ENCODE results near the gene SGIP1. TPM values are rescaled to one million over a fixed set of nuclear protein-coding genes. Genes with fewer than 3 reads are reported as not detected.
A peak's percentile ranks its signal among the peaks of the same experiment; 100 is the strongest.
"Not testable (repeated sequence)": the region's sequence is repeated elsewhere in the genome, so short reads cannot be mapped to it uniquely, and the experiment has no call there.

Gene SGIP1
- polyA plus RNA-seq, 4 donors = 10.3 to 17.9 (median 14.8) TPM

- DNase-seq (ENCODE audit: low read depth in 4 of 4, low spot score in 3 of 4) = no peak
These were observed 224.3 kb downstream of the SGIP1 start for GRCh38 chr1:66758241-66758755.

- DNase-seq (ENCODE audit: low read depth in 4 of 4, low spot score in 3 of 4) = no peak
These were observed 226.6 kb downstream of the SGIP1 start for GRCh38 chr1:66760506-66760905.

DNA sequence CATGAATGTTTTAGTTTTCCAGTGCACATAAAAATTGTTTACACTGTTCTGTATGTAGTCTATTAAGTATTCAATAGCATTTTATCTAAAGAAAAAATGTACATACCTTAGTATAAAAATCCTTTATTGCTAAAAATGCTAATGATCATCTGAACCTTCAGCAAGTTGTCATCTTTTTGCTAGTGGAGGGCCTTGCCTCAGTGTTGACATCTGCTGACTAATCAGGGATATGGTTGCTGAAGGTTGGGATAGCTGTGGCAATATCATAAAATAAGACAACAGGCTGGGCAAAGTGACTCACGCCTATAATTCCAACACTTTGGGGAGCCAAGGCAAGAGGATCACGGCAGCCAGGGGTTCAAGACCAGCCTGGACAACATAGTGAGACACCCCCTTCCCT is 227.3 kb downstream of the SGIP1 start:
- no peak for DNase-seq (ENCODE audit: low read depth in 4 of 4, low spot score in 3 of 4)

DNA sequence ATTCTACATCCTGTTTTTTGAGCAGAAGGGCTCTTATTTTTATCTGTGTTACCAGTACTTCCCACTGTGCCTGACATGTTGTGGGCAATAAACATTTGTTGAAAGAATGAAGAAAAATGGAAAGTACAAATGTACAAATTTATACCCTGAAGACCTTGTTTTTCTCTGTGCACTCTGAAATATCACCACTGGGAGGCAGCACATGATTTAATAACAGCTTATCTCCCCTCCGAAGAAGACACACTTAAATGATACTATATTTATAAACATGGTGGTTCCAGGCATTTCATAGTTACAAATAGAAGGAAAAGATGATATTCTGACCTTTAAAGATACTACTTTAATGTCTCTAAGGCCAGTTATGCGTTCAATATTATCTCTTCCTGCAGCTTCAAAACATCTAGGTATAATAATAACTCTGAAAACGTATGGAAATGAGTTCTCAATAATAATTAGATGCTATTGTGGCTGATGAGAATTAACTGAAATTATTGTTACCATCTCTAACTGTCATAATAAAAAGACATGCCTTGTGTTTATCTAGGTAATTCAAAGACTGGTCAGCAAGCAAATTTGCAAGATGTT is 231.1 kb downstream of the SGIP1 start:
- peak in 2 of 4 donors; percentile 21 to 22 for DNase-seq (ENCODE audit: low read depth in 4 of 4, low spot score in 3 of 4)

DNA sequence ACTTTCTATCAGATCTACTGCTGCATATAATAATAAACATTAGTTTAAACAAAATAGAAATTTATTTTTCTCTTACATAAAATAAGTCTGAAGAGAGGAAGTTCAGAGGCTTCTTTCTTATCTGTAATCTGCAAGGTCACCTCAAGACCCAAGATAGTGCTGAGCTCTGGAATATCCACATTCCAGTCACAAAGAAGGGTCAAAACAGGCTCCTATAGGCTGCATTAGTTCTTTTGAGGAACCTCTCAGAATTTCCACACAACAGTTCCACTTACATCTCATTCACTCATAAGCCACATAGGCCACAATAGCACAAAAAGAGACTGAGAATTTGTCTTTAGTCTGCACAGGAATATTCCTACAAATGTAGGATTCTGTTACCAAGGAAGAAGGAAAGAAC is 233.7 kb downstream of the SGIP1 start:
- DNase-seq (ENCODE audit: low read depth in 4 of 4, low spot score in 3 of 4) = no peak

DNA sequence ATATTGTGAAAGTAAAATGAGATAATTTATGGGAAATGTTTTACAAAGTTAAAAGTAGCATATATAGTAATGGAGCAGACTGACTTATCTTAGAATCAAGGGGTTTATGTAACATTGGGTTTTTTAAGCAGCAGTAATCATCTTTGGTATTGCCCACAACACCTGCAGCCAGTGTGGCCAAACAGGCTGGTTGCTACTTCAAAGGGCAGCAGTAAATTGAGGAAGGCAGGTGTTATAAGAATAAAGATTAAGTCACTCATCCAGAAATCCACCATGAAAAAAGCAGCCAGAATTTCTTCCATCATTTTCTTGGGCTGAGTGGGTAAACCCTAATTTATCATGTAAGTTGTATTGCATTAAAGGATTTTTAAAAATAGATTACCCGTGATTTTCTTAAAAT is 235.0 kb downstream of the SGIP1 start:
- no peak for DNase-seq (ENCODE audit: low read depth in 4 of 4, low spot score in 3 of 4)

GRCh38 chr1:66769512-66770229 is 235.7 kb downstream of the SGIP1 start:
- DNase-seq (ENCODE audit: low read depth in 4 of 4, low spot score in 3 of 4) = no peak

- DNase-seq (ENCODE audit: low read depth in 4 of 4, low spot score in 3 of 4) = no peak
These were observed 236.3 kb downstream of the SGIP1 start for GRCh38 chr1:66770240-66770639.

DNA sequence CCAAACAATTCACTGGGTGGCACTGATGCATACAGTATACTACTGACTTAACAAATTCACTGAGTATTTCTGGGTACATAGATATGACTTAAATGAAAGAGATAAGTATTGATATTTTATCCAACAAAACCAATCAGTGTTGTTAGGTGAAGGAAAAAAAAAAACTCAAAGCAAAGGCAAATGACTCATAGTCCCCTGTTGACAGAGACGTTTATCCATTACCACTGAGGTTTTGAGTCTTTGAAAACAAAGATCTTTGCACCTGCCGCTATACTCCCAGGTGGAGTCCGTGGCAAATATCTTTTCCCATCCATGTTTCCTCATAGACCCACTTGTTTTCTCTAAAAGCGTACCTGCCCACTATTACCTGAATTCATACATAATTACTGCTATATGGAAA is 236.7 kb downstream of the SGIP1 start:
- no peak for DNase-seq (ENCODE audit: low read depth in 4 of 4, low spot score in 3 of 4)

DNA sequence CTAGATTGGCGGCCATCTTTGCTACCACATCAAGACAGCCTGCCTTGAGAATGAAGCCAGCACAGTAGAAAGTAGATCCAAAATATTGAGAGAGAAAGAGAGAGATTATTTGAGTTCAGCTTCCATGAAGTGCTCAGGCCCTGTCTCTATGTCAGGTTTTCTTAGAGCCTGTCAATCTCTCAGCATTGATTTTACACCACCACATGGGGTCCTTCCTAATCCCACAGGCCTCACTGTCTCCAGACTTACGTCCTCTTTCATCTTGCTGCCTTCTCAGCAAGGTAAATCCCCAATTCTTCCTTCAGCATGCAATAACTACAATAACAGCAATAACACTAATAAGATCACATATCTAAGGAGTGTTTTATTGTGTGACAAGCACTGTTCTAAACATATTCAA is 239.3 kb downstream of the SGIP1 start:
- DNase-seq (ENCODE audit: low read depth in 4 of 4, low spot score in 3 of 4) = no peak

DNA sequence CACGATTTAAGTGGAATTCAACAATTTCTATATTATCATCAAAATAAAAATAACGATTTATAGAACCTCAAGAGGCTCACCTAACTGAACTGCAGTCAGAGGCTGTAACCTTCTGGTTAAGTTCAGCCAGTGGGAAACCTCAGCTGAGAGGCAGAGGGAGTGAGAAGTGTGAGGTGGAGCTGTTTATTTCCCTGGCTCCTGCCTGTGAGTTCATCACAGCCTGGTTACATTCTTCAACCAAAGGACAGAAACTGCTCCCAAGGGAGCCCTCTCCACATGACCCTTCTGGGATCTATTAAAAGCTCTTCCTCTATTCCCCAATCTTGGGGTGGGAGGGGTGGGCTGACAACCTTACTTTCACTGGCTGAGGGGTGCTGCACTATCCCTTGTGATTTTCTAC is 240.5 kb downstream of the SGIP1 start:
- DNase-seq (ENCODE audit: low read depth in 4 of 4, low spot score in 3 of 4) = no peak

DNA sequence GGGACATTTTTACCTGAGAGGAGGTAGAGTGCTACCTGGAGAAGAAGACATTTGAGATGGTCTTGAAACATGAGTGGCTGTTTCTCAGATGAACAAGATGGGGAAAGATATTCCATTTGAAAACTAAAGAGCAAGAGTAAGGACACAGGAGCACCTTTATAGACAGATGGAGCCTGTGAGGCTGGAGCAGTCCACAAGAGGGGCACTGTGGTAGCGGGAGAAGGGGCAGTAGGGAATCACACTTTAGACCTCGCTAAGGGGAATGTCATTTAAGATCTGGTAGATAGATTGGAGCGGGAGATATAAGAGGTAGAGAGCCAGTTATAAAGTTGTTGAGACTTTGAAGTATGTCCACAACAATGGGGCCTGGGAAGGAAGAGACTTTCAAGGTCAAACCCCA is 241.7 kb downstream of the SGIP1 start:
- DNase-seq (ENCODE audit: low read depth in 4 of 4, low spot score in 3 of 4) = no peak

GRCh38 chr1:66777831-66778230 is 243.9 kb downstream of the SGIP1 start:
- DNase-seq (ENCODE audit: low read depth in 4 of 4, low spot score in 3 of 4) = no peak

GRCh38 chr1:66778266-66778665 is 244.3 kb downstream of the SGIP1 start:
- peak in 1 of 4 donors; percentile 4 for DNase-seq (ENCODE audit: low read depth in 4 of 4, low spot score in 3 of 4)

GRCh38 chr1:66778969-66779368 is 245.0 kb downstream of the SGIP1 start:
- DNase-seq (ENCODE audit: low read depth in 4 of 4, low spot score in 3 of 4) = no peak

DNA sequence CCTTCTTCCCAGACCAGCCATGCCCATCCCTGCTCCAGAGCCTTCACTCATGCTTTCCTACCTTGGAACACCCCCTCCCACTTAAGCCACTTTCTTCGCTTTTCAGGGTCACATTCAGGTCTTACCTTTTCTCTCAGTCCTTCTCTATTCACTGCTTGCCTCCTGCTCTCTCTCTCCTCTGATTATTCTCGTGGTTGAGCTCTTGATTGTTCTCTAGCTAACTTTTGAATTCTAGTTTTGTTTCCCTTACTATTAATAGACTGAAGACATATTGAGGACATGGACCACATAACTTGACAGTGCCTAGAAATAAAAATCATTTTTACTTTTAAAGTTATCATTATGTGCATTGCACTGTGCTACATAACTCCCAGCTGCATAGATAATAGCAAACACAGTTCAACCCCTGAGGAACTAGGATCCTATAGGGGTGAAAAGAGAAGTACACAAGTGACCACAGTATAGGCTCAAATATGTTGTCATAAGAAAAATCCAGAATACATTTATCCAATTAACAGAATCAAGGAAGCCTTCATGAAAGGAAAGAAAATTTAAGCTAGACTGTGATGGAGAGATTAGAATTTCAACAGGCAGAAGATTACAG is 245.6 kb downstream of the SGIP1 start:
- DNase-seq (ENCODE audit: low read depth in 4 of 4, low spot score in 3 of 4) = no peak

GRCh38 chr1:66785800-66786199 is 251.8 kb downstream of the SGIP1 start:
- DNase-seq (ENCODE audit: low read depth in 4 of 4, low spot score in 3 of 4) = not testable (repeated sequence)

GRCh38 chr1:66787641-66788040 is 253.7 kb downstream of the SGIP1 start:
- no peak for DNase-seq (ENCODE audit: low read depth in 4 of 4, low spot score in 3 of 4)

DNA sequence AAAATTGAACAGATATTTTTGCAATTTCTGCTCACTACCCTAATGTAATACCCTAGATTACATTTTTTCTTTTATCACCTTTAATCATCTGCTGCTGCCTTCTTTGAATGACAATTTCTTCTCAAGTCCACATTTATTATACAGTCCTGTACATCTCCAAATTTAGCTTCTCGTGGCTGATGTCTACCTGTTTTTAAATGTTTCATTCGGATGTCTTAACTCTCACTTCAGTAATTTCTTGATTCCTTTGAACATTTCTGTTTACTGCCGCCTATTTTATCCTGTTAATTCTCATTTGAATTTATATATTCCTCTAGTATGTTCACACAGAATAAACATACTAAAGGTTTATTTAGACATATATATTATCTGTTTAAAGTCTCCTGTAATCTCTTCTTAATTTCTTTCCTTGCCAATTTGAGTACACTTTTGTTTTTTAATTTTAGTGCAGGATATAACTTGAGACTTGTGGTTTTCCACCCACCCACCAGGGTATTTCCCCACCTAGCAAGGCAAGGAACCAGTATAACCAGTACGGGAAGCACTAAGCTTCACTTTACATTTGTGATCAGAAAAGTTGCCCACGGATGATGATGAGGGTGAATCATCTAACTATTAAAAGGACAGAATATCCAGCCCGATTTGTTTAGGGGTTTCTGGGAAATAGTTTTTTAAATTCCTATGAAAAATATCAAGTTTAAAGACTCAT is 254.4 kb downstream of the SGIP1 start:
- DNase-seq (ENCODE audit: low read depth in 4 of 4, low spot score in 3 of 4) = no peak

GRCh38 chr1:66791621-66792610 is 258.0 kb downstream of the SGIP1 start:
- no peak for DNase-seq (ENCODE audit: low read depth in 4 of 4, low spot score in 3 of 4)

Data from left renal pelvis (tissue), 4 donors.